Eye (tissue), 1 donor: Measurements from ENCODE around the gene RBMS2.
"Not testable (repeated sequence)": the region's sequence is repeated elsewhere in the genome, so short reads cannot be mapped to it uniquely, and the experiment has no call there.

ENCODE experiments used
- DNase-seq: peaks from one replicate; pipeline ENCODE4 v3.0.0-alpha.2; 2015

The RBMS2 gene

DNA sequence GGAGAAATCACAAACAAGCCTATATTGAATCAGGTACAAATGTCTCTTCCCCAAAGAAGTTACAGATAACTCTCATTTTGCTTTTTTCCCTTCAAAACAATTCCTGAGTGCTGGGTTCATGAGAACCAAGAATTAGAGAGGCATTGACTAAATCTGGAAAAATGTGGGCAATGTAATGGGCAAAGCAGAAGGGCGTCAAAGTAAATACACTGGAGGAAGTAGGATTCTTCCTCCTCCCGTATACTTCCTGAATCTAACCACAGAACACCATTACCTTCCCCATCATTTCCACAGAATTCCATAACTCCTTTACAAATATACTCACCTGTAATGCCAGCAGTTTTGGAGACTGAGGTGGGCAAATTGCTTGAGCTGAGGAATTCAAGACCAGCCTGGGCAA, 3.0 kb upstream of the RBMS2 start:
- DNase-seq: no peak

DNA sequence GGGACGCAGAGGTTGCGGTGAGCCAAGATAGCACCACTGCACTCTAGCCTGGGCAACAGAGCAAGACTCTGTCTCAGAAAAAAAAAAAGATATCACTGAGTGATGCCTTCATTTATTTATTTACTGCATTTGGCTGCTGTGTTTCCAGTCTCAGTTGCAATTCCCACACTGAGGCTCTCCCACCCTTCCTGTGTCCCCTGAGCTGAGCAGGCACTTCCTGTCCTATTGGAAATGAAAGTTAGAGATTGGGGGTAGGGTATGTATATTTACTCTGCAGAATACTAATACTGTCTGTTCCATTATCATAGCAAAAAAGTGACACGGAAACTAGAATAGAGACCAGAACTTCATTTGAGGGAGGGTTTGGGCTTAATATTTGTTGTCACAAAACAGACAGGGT, 1.6 kb upstream of the RBMS2 start:
- DNase-seq: no peak

DNA sequence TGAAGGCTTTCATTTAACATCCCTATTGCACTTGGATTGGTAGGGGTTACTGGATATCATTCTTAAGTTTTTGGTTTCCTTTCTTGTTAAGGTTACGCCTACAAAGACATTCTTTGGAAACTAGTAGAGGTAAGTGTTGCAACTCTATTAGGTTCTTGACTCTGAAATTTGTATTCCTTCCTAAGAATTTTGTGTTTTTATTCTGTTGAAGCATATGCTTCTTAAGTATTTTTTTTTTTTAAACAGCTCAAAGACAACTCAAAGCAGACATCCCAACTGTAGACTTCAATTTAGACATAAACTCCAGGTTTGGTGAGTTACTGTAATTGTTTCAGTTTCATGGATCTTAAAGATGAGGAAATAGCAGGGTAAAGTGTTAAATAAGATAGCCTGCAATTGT, 1.1 kb upstream of the RBMS2 start:
- DNase-seq: no peak

- DNase-seq: no peak
These were observed 421 bp upstream of the RBMS2 start for GRCh38 chr12:56521209-56521589.

DNA sequence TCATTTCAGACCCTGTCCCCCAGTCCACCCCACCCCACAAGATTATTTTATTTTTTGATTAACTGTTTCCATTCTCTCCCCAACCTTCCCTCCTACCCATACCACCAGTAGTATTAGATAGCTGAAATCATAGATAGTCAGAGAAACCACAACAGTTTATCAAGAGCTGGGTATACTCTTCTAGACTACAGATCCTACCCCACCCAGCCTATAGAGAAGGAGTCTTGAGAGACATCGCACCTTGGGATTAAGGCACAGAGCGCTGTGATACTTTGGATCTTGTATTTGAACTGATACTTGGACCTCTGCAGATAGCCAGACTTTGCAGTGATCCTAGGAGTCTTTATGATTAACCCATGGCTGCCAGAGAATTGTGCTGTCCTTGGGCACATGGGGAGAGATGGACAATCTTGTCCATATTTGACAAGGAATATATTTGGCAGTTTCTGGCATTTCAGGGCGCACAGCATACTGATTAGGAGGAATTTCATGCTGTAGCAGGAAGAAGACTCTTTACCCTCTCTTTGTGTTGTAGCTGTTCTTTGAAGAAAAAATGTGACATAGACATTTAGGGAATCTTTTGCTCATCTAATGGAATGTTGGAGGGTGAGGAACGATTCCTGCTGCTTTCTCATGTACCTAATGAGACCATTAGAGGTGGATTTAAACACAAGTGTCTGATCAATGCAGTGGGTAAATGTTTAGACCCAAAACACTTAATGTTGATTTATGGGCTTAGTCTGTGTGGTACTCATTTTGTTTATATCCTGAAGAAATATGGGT, 982 bp downstream of the RBMS2 start:
- DNase-seq: peak; percentile 56

DNA sequence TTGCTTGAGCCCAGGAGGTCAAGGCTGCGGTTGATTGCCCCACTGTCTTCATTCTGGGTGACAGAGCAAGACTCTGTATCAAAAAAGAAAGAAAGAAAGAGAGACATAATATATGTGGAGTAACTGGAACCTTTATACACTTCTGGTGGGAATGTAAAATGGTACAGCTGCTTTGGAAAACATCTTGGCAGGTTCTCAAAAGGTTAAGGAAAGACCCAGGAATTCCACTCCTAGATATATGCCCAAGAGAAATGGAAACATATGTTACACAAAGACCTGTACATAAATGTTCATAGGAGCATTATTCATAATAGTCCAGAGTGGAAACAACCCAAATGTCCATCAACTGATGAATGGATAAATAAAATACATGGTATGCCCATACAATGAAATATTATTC, 7.2 kb downstream of the RBMS2 start:
- no peak for DNase-seq

GRCh38 chr12:56529656-56530055, 8.0 kb downstream of the RBMS2 start:
- DNase-seq: peak; percentile 6

DNA sequence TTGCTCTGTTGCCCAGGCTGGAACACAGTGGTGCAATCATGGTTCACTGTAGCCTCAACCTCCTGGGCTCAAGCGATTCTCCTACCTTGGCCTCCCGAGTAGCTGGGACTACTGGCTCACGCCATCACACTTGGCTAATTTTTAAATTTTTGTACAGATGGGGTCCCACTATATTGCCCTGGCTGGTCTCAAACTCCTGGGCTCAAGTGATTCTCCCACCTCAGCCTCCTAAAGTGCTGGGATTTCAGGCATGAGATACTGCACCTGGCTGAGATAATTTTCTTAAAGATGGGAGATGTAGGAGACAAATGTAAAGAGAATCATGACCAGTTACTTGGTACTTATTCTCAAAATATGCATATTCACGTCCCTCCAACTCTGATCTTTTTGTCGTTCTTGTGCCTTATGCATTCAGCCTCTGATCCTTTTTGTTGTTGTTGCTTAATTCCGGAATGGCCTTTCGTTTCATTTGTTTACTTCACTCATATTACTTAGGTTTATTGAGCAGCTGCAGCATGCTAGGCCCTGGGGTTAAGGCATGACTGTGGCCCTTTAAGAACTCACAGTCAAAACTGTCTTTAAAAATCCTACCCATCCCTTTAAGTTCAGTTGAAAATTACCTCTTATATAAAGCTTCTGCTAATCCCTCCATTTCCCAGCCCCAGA, 8.9 kb downstream of the RBMS2 start:
- no peak for DNase-seq

DNA sequence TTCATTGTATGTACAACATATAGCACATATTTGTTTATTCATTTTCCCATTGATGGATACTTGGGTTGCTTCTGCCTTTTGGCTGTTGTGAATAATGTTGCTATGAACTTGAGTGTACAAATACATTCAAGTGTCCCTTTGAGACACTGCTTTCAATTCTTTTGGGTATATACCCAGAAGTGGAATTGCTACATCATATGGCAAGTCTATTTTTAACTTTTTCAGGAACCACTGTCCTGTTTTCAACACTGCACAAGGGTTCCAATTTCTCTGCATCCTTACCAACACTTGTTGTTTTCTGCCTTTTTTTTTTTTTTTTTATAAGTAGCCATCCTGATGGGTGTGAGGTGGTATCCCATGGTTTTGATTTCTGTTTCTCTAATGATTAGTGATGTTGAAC, 15.9 kb downstream of the RBMS2 start:
- DNase-seq: no peak

- DNase-seq: no peak
These were observed 20.0 kb downstream of the RBMS2 start for GRCh38 chr12:56541631-56542030.

DNA sequence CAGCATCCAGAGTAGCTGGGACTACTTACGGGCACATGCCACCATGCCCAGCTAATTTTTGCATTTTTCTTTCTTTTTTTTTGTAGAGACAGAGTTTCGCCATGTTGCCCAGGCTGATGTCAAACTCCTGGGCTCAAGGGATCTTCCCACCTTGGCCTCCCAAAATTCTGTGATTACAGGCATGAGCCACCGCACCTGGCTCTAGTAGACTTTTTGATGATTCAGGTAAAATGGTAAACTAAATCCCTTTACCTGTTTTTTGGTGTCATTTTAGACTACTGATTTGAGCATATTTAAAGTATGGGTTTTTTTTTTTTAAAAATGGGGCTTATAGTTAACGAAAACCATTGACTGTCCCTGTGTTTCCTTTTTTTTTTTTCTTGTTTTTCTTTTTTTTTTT, 20.5 kb downstream of the RBMS2 start:
- no peak for DNase-seq

DNA sequence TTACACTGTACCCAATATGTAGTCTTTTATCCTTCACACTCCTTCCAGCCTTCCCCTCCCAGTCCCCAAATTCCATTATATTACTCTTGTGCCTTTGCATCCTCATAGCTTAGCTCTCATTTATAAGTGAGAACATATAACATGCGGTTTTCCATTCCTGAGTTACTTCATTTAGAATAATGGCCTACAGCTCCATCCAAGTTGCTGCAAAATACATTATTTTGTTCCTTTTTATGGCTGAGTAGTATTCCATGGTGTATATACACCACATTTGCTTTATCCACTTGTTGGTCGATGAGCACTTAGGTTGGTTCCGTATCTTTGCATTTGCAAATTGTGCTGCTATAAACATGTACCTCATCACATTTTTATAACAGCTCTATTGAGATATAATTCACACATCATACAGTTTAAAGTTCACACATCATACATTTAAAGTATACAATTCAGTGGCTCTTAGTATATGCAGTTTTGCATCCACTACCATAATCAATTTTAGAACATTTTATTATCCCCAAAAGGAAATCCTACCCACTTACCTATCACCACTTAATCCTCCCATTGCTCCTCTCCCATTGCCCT, 23.5 kb downstream of the RBMS2 start:
- no peak for DNase-seq

- DNase-seq: no peak
These were observed 25.1 kb downstream of the RBMS2 start for GRCh38 chr12:56546680-56547079.

GRCh38 chr12:56551070-56551469, 29.4 kb downstream of the RBMS2 start:
- no peak for DNase-seq

DNA sequence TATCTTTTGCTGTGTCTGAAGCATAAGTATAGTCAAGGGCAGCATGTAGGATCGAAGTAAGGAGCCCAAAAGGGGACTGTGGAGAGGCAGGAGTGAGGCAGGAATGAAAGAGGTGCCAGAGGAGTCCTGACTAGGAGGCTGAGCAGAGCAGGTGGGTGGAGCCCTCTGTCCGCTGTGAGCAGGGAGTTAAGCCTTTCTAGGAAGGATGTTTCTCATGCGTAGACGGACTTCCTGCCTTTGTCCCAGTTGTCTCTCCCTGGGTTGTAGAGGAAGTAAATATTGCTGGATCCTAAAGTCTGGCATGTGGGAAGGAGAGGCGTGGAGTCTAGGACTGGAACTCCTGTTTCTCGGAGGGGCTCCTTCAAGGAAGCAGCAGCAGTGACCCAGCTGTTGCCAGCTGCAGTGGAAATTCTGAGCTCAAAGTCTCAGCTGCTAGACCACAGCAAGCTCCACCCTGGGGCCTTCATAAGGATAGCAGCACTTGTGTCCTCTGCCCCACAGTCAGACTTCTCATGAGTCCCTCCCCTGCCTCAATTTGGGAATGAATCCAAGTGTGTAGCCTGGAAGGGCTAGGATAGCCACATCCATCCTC, 44.0 kb downstream of the RBMS2 start:
- peak; percentile 89 for DNase-seq

DNA sequence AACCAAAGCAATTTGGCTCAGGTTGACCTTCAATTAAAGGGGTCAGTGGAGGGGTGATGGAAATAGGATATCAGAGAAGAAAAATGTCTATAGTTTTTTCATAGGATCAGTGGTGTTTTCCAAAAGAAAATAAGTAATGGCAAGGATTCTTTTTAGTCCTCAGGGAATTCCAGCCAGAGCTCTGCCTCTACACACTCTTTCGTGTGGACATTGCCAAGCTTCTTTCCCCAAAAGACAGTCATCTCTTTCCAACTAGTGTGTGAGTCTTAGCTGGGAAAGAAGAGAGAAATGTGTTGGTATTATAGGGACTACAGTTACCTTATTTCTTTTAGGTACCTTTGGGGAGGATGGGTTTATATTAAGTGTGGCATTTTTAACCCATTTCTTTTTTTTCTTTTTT, 46.5 kb downstream of the RBMS2 start:
- DNase-seq: no peak

DNA sequence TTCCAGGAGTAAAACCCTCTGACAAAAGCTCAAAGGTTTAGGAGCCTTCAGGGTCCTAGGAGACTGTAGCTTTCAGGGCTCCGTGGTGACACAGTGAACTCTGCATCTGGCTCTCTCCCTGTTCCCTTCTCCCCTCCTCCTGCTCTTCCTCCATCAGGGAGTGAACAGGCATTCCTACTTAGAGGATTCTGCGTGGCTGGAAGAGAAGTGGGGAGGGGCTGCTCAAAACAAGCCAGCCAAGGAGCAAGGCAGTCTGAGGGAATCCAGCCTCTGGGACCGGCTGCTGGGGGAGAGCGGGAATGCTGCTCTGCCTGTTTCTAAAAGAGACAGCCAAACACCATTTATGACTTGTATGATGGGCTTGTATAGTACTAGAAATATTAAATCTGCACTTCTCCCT, 49.5 kb downstream of the RBMS2 start:
- DNase-seq: peak; percentile 42

GRCh38 chr12:56572288-56572687, 50.7 kb downstream of the RBMS2 start:
- DNase-seq: no peak

- DNase-seq: no peak
These were observed 52.6 kb downstream of the RBMS2 start for GRCh38 chr12:56574210-56574609.

GRCh38 chr12:56577248-56577647, 55.6 kb downstream of the RBMS2 start:
- not testable (repeated sequence) for DNase-seq

DNA sequence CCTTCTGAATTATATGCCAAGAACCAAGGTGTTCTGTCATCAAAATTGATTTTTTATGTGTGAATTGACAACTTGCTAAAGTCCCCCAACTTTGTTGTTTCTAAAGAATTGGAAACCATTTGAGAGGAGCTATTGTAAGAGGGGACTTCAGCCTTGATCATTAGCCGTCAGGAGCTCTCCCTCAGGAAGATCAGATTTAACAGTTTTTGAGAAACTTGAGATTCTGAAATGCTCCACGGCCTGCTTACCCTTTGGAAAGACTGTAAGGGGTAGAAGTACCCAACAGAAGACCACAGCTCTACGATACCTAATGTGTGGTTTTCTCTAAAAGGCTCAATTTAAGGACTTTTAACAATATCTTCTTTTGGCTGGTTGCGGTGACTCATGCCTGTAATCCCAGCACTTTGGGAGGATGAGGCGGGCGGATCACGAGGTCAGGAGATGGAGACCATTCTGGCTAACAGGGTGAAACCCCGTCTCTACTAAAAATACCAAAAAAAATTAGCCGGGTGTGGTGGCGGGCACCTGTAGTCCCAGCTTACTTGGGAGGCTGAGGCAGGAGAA, 57.4 kb downstream of the RBMS2 start:
- DNase-seq: no peak

DNA sequence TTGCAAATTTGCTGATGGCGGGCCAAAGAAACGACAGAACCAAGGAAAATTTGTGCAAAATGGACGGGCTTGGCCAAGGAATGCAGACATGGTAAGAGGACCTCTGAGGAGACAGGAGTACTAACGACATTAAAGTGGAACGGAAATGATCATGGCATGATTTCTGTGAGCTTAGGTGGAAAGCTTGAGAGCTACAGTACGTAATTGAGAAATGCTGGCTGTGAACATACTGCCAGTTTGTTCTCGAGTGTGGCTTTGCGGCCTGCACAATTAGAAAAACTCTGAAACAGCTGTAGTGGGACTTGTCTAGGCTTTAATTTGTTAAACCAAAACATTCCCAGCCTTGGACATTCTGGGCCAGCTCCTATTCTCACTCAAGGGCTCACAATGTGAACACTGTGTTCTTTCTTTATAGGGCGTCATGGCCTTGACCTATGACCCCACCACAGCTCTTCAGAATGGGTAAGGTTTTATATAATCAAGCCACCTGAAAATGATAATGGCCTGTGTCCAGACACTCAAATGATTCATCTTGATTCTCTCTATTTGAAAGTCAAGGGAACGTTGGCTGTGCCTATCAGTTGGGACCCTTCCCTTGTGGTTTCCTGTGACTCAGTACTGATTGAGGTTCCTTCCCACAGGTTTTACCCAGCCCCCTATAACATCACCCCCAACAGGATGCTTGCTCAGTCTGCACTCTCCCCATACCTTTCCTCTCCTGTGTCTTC, 60.0 kb downstream of the RBMS2 start:
- no peak for DNase-seq

DNA sequence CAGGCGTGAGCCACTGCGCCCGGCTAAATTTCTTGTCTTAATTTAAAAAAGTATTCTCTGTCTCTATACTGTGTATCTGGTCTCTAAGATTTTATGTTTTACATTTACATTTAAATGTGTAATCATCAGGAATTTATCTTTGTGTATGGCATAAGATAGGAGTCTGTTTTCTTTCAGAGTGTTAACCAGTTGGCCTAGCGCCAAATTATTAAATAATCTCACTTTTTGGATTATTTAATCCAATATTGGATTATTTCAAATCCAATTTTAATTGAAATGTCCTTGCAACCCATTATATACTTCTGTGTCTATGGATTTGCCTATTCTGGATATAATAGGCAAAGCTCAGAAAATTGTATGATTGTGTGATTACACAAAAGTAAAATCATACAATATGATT, 63.5 kb downstream of the RBMS2 start:
- no peak for DNase-seq
